ENCODE data around the gene AXDND1. TPM values are rescaled to one million over a fixed set of nuclear protein-coding genes. Genes with fewer than 3 reads are reported as not detected.

Gene AXDND1
- polyA plus RNA-seq, 1 donor from 2014 or later, result 1.1 TPM

- TF ChIP-seq MXI1 (conservative IDR thresholded peaks at IDR 0.05; ENCODE audit: poor library complexity, severe bottlenecking), result no peak
- TF ChIP-seq RAD21 (conservative IDR thresholded peaks at IDR 0.05), result no peak
- no peak for TF ChIP-seq SMC3 (conservative IDR thresholded peaks at IDR 0.05; ENCODE audit: poor library complexity)
- H3F3A ChIP-seq (ENCODE audit: insufficient read depth, low read length, poor library complexity, severe bottlenecking), result no peaks in the 10 kb centered on the region
- no peaks in the 10 kb centered on the region for H3K79me2 ChIP-seq (replicated peaks; ENCODE audit: insufficient read depth, low read length)
- no peak overlapping the region for H3K4me2 ChIP-seq (ENCODE audit: low read length)
- no peaks in the 10 kb centered on the region for H4K20me1 ChIP-seq (ENCODE audit: insufficient read depth)
- H2AFZ ChIP-seq (ENCODE audit: low read depth, low read length), result no peak overlapping the region
- H3K27ac ChIP-seq (ENCODE audit: low read length), result peak overlapping the region; percentile 63
- H3K4me3 ChIP-seq (ENCODE audit: low read length), result no peak overlapping the region
- H3K9me2 ChIP-seq (ENCODE audit: insufficient read depth, low read length), result no peaks in the 10 kb centered on the region
- H3K9ac ChIP-seq (ENCODE audit: low read length), result no peak overlapping the region
- H3K9me3 ChIP-seq (ENCODE audit: low read length), result no peaks in the 10 kb centered on the region
- peaks cover 10% of the 10 kb centered on the region for H3K27me3 ChIP-seq (ENCODE audit: insufficient read depth, low read depth, low read length)
- no peaks in the 10 kb centered on the region for H3K36me3 ChIP-seq (ENCODE audit: insufficient read depth, low read length)
These were observed 224.9 kb downstream of the AXDND1 start for GRCh38 chr1:179590671-179591070.

GRCh38 chr1:179591253-179591591, 225.5 kb downstream of the AXDND1 start:
- no peak for TF ChIP-seq MXI1 (conservative IDR thresholded peaks at IDR 0.05; ENCODE audit: poor library complexity, severe bottlenecking)
- TF ChIP-seq, protein P1, sequence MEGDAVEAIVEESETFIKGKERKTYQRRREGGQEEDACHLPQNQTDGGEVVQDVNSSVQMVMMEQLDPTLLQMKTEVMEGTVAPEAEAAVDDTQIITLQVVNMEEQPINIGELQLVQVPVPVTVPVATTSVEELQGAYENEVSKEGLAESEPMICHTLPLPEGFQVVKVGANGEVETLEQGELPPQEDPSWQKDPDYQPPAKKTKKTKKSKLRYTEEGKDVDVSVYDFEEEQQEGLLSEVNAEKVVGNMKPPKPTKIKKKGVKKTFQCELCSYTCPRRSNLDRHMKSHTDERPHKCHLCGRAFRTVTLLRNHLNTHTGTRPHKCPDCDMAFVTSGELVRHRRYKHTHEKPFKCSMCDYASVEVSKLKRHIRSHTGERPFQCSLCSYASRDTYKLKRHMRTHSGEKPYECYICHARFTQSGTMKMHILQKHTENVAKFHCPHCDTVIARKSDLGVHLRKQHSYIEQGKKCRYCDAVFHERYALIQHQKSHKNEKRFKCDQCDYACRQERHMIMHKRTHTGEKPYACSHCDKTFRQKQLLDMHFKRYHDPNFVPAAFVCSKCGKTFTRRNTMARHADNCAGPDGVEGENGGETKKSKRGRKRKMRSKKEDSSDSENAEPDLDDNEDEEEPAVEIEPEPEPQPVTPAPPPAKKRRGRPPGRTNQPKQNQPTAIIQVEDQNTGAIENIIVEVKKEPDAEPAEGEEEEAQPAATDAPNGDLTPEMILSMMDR (IDR thresholded peaks at IDR 0.05; ENCODE audit: poor library complexity, severe bottlenecking), result no peak
- TF ChIP-seq EP300 (conservative IDR thresholded peaks at IDR 0.05; ENCODE audit: poor library complexity, severe bottlenecking), result no peak
- no peak for TF ChIP-seq SMC3 (conservative IDR thresholded peaks at IDR 0.05; ENCODE audit: poor library complexity)
- no peak for TF ChIP-seq RAD21 (conservative IDR thresholded peaks at IDR 0.05)
- no peak for TF ChIP-seq POLR2AphosphoS5 (IDR thresholded peaks at IDR 0.05)
- no peaks in the 10 kb centered on the region for H4K20me1 ChIP-seq (ENCODE audit: insufficient read depth)
- H3K9me3 ChIP-seq (ENCODE audit: low read length), result no peaks in the 10 kb centered on the region
- H3F3A ChIP-seq (ENCODE audit: insufficient read depth, low read length, poor library complexity, severe bottlenecking), result no peaks in the 10 kb centered on the region
- no peak overlapping the region for H3K4me2 ChIP-seq (ENCODE audit: low read length)
- no peaks in the 10 kb centered on the region for H3K9me2 ChIP-seq (ENCODE audit: insufficient read depth, low read length)
- no peak overlapping the region for H2AFZ ChIP-seq (ENCODE audit: low read depth, low read length)
- H3K27ac ChIP-seq (ENCODE audit: low read length), result peak overlapping the region; percentile 63
- H3K9ac ChIP-seq (ENCODE audit: low read length), result no peak overlapping the region
- H3K4me3 ChIP-seq (ENCODE audit: low read length), result no peak overlapping the region
- no peaks in the 10 kb centered on the region for H3K79me2 ChIP-seq (replicated peaks; ENCODE audit: insufficient read depth, low read length)
- H3K27me3 ChIP-seq (ENCODE audit: insufficient read depth, low read depth, low read length), result peaks cover 10% of the 10 kb centered on the region
- no peaks in the 10 kb centered on the region for H3K36me3 ChIP-seq (ENCODE audit: insufficient read depth, low read length)

DNA sequence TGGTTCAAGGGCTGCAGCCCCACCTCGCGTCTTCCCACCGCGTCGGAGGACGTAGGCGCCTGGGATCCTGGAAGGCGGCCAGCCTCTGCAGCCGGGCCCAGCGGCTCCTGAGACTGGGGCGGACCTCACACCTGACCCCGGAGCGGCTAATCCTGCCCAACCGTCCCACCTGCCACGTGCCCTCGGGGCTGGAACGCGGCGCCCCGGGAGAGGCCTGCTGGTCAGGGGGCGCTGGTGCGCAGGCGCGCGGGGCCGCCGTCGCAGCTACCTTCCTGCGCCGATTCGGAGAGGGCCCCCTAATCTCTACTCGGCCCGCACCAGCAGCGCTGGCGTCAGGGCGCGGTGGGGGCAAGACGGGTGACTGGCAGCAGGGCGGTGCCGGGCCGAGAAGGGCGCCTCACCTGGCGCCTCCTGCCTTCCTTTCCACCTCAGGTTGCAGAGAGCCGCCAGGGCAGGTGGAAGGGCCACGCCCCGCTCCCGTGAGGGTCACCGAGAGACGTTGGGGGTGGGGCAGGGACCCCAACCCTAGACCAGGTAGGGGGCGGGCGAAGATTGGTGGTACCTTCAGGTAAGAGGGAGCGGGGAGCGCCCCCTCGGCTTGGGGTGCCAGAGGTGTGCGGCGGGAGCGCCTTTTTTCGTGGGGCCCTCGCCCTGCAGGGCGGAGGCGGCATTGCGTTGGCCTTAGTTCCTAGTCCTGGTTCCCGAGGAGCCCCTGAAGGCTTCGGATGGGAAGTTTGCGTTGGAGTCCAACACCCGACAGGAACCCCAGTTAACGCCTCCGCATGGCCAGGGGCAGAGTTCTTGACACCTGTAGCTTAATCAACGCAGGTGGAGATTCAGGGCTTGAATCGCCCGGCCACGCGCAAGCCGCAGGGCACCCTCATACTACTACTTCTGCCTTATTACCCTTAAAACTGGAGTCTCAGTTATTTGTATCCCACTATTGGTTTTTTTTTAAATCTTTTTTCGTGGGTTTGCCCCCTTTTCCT, 226.1 kb downstream of the AXDND1 start, which contains the start of gene TDRD5:
Gene TDRD5, plus strand, starts transcription at position 241 of the 989 bp plus-strand sequence. CDS start 784 bp downstream, outside the sequence.
- Histone ChIP-seq H4K20me1 (ENCODE audit: insufficient read depth) (no peaks in the 10 kb centered on the region), H3K36me3 (ENCODE audit: insufficient read depth, low read length) (no peaks in the 10 kb centered on the region), H3K27ac (ENCODE audit: low read length) (peak within 1 kb of the TSS; percentile 63), H3K9me2 (ENCODE audit: insufficient read depth, low read length) (no peaks in the 10 kb centered on the region), H3K4me2 (ENCODE audit: low read length) (no peak within 1 kb of the TSS), H3K79me2 (replicated peaks; ENCODE audit: insufficient read depth, low read length) (no peaks in the 10 kb centered on the region), H2AFZ (ENCODE audit: low read depth, low read length) (no peak within 1 kb of the TSS), H3K4me3 (ENCODE audit: low read length) (no peak within 1 kb of the TSS), H3K9me3 (ENCODE audit: low read length) (no peaks in the 10 kb centered on the region), H3K27me3 (ENCODE audit: insufficient read depth, low read depth, low read length) (peaks cover 10% of the 10 kb centered on the region), H3K9ac (ENCODE audit: low read length) (no peak within 1 kb of the TSS), H3F3A (ENCODE audit: insufficient read depth, low read length, poor library complexity, severe bottlenecking) (no peaks in the 10 kb centered on the region)
- TF ChIP-seq TAF1 (IDR thresholded peaks at IDR 0.05; ENCODE audit: low read depth) (no peak), POLR2AphosphoS5 (IDR thresholded peaks at IDR 0.05) (no peak), MXI1 (conservative IDR thresholded peaks at IDR 0.05; ENCODE audit: poor library complexity, severe bottlenecking) (no peak), SMC3 (conservative IDR thresholded peaks at IDR 0.05; ENCODE audit: poor library complexity) (no peak), EZH2 (IDR thresholded peaks at IDR 0.05; ENCODE audit: borderline replicate concordance, insufficient read depth, low read length, poor library complexity, severe bottlenecking) (no peak), EP300 (conservative IDR thresholded peaks at IDR 0.05; ENCODE audit: poor library complexity, severe bottlenecking) (no peak), RAD21 (conservative IDR thresholded peaks at IDR 0.05) (no peak)
- TF ChIP-seq, protein P2, sequence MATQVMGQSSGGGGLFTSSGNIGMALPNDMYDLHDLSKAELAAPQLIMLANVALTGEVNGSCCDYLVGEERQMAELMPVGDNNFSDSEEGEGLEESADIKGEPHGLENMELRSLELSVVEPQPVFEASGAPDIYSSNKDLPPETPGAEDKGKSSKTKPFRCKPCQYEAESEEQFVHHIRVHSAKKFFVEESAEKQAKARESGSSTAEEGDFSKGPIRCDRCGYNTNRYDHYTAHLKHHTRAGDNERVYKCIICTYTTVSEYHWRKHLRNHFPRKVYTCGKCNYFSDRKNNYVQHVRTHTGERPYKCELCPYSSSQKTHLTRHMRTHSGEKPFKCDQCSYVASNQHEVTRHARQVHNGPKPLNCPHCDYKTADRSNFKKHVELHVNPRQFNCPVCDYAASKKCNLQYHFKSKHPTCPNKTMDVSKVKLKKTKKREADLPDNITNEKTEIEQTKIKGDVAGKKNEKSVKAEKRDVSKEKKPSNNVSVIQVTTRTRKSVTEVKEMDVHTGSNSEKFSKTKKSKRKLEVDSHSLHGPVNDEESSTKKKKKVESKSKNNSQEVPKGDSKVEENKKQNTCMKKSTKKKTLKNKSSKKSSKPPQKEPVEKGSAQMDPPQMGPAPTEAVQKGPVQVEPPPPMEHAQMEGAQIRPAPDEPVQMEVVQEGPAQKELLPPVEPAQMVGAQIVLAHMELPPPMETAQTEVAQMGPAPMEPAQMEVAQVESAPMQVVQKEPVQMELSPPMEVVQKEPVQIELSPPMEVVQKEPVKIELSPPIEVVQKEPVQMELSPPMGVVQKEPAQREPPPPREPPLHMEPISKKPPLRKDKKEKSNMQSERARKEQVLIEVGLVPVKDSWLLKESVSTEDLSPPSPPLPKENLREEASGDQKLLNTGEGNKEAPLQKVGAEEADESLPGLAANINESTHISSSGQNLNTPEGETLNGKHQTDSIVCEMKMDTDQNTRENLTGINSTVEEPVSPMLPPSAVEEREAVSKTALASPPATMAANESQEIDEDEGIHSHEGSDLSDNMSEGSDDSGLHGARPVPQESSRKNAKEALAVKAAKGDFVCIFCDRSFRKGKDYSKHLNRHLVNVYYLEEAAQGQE (IDR thresholded peaks at IDR 0.05; ENCODE audit: borderline replicate concordance), result no peak
- TF ChIP-seq, protein P1 (IDR thresholded peaks at IDR 0.05; ENCODE audit: poor library complexity, severe bottlenecking), result no peak

Data from neural cell (in vitro differentiated cells).